HG03108 (cell line): ENCODE data around the gene MUC13.

Source experiments
- ATAC-seq: cut with Tn5 transposase; IDR thresholded peaks from one replicate; pipeline ENCODE4 v1.9.1; 2021; ENCODE audit warnings: moderate library complexity; ENCODE audit not compliant: unreplicated experiment

The MUC13 gene

DNA sequence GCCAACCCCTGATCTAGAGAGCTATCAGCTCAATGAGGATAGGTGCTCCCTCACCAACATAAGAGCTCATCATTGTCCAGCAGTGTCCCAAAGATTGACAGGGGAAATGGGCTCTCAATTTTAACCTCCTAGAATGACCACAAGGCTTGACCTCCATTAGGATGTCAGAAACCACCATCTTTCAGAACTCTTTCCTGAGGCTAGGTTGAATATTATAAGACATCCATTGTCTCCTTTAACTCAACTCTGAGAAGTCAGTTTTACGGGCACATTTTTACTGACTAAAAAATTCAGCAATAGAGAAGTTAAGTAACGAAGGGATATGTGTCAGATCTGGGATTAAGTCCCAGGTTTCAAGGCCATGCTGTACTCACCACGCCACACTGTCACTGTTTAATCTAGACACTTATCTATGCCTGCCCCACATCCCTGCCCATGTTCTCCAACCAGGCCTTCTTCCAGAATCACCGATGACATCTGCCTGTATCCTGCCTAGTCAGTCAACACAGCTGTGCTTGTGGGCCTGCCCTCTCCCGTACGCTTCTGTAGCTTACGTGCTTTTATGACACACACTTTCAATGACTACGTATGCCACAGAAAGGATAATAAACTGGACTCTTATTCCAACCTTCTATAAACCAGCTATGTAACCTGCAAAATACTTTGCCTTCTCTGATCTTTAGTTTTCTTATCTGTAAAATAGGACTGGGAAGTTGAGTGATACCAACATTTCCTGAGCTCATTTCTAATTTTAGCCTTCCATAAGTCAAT, 17.1 kb upstream of the MUC13 start:
- ATAC-seq: no peak

DNA sequence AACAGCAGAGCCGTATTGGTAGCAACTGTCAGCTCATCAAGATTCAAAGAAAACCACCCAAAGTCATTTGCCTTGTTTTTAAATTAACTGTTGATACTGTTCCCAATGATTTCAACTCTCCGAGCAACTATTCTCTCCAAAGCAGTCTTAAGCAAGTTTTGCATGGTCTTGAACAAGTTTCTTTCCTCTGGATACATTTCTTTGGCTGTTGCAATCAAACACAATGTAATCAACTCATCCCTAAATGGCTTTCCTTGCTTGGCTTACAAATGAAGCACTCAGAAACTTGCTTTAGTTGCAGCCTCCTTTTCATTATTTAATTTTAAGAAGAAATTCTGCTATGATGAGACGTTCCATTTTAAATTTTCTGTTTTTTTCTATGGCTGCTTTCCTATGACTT, 15.5 kb upstream of the MUC13 start:
- no peak for ATAC-seq

GRCh38 chr3:124942613-124943012, 8.1 kb upstream of the MUC13 start:
- no peak for ATAC-seq

DNA sequence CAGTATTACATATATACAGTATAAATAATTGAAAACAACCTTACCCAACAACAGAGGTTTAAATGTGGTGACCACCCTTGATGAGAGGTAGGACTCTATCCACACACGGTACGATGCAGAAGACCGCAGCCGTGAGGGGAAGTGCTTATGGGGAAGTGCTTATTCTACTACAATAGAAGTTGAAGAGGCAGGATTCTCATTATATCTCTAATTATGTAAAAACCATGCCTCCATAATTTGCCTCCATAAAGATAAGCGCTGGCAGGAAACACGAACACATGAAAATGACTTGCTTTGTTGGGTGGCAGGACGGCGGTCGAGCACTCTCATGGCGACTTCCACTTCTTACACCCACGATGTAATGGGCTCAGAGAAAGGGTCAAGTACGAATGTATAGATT, 7.2 kb upstream of the MUC13 start:
- no peak for ATAC-seq

GRCh38 chr3:124939661-124940060, 5.1 kb upstream of the MUC13 start:
- no peak for ATAC-seq

DNA sequence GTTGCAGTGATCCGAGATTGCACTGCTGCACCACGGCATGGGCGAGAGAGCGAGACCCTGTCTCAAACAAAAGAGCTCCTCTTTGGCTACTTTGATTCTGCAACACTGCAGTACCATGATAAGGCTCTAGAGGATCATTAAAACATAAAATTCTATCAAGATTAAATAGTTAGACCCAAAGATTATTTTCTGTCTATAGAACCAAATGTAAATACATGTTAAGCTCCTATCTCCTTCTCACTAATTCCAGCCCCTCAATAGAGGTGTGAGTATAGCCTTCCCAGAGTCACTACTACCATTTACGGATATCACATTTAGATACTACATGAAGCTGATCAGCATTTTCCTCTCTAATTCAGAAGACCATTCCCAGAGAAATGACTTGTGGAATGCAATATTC, 4.3 kb upstream of the MUC13 start:
- ATAC-seq: no peak

DNA sequence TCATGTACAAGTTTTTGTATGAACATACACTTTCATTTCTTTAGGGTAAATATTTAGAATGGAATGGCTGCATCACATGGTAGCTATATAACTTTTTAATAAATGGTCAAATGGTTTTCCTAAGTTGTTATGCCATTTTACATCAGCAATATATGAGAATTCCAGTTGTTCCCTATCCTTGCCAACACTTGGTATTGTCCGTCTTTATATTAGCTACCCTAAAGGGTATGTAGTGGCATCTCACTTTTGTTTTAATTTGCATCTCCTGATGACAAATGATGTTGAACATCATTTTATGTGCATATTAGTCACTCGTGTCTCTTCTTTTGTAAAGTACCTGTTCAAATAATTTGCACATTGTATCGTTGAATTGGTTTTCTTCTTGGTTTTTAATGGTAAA, 2.5 kb upstream of the MUC13 start:
- no peak for ATAC-seq

GRCh38 chr3:124935794-124936542, 1.4 kb upstream of the MUC13 start:
- no peak for ATAC-seq

DNA sequence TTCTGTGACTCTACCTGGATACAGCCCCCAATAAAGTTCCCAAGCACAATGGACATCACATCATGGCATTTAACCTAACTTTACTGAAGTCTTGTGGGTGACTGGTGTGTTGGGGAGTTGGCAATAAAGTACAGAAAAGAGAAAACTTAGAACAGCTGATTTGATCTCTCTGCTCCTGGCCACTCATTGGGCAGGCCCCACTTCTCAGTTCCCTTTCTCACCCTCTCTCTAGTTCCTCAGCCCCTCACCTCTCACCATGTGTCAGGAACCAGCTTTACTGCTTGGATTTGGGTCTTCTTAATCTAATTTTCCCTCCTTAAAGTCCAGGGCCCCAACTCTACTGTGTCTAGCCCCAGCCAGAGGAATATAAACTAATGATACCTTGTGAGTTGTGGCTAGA, 713 bp upstream of the MUC13 start:
- no peak for ATAC-seq

- no peak for ATAC-seq
These were observed 6.0 kb downstream of the MUC13 start for GRCh38 chr3:124928333-124929202.

GRCh38 chr3:124927574-124928045, 6.9 kb downstream of the MUC13 start:
- peak; percentile 74 for ATAC-seq

DNA sequence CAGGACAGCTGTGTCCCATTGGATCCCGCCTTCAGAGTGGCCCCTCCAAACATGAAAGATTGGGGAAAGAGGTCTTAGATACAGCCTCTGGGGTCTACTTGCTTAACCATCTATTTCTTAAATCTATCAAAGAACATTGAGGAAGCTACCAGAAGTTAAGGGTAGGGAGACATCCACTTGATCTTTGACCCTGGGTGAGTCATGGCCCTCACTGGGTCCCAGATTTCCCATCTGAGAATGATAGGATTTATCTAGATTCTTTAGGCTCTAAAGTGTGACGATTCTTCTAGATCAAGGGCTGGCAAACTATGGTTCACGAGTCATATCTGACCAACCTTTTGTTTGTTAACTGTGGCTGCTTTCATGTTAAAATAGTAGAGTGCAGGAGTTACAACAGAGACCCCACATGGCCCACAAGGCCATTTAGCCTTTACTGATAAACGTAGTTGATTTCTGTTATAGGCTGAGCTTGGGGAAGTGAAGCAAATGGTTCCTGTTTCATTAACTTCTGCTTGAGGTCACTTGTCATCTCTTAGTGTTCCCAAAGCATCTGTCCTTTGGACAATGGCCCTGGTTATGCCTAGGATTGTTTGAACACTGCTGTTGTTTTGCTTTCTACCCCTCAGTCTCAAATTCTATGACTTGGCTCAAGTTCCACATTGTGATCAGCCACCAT, 8.0 kb downstream of the MUC13 start:
- no peak for ATAC-seq

- ATAC-seq: no peak
These were observed 9.8 kb downstream of the MUC13 start for GRCh38 chr3:124924741-124925140.

DNA sequence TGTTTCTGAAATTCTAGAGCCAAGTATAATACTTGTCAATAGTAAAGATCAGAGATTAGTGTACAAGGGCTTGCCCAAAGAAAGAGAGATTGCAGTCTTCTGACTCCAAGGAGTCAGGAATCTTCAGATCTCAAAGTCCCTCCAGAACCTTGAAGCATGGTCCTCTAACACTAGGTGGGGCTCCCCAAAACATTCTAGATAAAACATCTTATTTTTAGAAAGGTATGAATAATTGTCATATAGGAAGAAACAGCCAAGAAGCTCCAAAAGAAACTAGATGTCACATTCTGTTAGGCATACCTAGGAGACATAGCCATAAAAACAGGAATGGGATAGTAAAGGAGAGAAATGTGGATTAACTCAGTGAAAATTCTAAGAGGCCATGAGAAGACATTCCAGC, 10.7 kb downstream of the MUC13 start:
- ATAC-seq: no peak

GRCh38 chr3:124920718-124921117, 13.8 kb downstream of the MUC13 start:
- ATAC-seq: no peak

- no peak for ATAC-seq
These were observed 14.8 kb downstream of the MUC13 start for GRCh38 chr3:124919756-124920155.

DNA sequence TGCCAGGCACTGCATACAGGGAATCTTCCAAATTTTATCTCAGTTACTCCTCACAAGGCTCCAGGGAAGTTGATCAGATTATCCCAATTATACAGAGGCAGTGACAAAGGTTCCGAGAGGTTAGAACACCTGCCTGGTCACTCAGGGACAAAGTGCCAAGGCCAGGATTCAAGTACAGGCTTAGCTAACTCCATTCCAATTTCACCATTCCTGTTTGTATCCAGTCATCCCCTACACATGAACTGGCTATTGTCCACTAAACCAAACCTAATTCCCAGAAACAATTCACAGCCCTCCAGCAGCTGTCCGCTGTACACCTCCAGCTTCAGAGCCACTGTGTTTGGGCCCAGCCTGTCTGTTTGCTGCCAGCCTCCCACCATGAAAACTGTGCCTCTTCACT, 16.0 kb downstream of the MUC13 start:
- ATAC-seq: no peak

- no peak for ATAC-seq
These were observed 17.6 kb downstream of the MUC13 start for GRCh38 chr3:124916837-124917409.

GRCh38 chr3:124915254-124915653, 19.3 kb downstream of the MUC13 start:
- no peak for ATAC-seq

- ATAC-seq: no peak
These were observed 26.6 kb downstream of the MUC13 start for GRCh38 chr3:124907957-124908356.
